Measurements from ENCODE around the gene PTPRN2. TPM values are rescaled to one million over a fixed set of nuclear protein-coding genes. Genes with fewer than 3 reads are reported as not detected.

Gene PTPRN2
- polyA plus RNA-seq, 1 of the 3 experiments (the other 2 are of a cell fraction): 4.0 TPM

DNA sequence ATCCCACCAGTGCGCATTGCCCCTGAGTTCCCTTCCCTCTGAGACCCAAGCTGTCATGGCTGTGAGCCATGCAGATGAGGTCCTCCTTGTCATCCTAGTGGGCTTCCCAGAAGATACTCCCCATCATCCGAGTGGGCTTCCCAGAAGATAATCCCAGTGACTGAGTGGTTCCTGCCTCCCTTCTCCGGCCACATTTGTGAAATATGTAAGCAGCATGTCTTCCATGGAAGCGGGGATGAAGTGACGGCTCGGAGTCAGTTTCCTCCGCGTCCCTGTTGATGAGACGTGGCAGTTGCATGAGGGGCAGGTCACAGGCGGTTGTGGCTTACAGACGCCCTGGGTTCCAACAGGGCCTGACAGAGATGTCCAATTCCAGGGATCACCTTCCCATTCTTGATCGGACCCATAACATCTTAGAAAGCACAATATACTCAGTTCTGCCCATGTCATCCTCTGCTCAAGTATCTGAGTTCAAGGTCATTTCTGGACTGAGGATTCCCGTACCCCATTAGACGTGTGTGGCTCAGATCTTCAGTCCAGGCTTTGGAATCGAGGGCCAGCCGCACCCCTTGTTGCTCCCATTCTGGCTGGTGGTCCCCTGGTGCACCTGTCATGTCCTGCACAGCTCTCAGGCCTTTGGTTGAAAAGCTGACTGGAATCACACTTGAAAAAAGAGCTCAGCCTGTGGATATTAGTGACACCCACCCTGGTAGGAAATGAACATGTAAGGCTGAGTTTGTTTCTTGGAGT is 166.9 kb downstream of the PTPRN2 start:
- 52% methylated on average over 16 of the region's 16 CpGs for WGBS (ENCODE audit: low lambda C conversion rate)
- Histone ChIP-seq H4K20me1 (ENCODE audit: insufficient read depth) (no peaks in the 10 kb centered on the region), H3K9ac (no peak overlapping the region), H3K79me2 (ENCODE audit: insufficient read depth) (no peaks in the 10 kb centered on the region), H3K9me2 (no peaks in the 10 kb centered on the region), H3K27ac (ENCODE audit: low read depth in 2 of 2, low read length in 1 of 2) (peak overlapping the region in 1 of 2 experiments; percentile 78; a peak in 1 of 4 replicates), H3F3A (replicated peaks; ENCODE audit: insufficient read depth) (no peaks in the 10 kb centered on the region), H3K9me3 (peaks cover 10% of the 10 kb centered on the region; the same call in 1 of the 2 replicates), H3K4me3 (ENCODE audit: low read depth in 2 of 2, low read length in 1 of 2) (no peak overlapping the region), H3K36me3 (replicated peaks in 1 of 2; ENCODE audit: control insufficient read depth in 1 of 2, insufficient read depth in 2 of 2, low read length in 1 of 2) (no peaks in the 10 kb centered on the region), H3K27me3 (ENCODE audit: insufficient read depth) (no peaks in the 10 kb centered on the region), H3K4me2 (no peak overlapping the region), H3K4me1 (ENCODE audit: control insufficient read depth in 1 of 2, insufficient read depth in 2 of 2, low read depth in 1 of 2, low read length in 1 of 2) (peaks cover 0 to 24% of the 10 kb centered on the region in 2 experiments; a peak in 2 of 4 replicates), H2AFZ (ENCODE audit: low read depth) (no peak overlapping the region)
- POLR2A ChIA-PET: no interaction called here
- CTCF ChIA-PET: interaction anchor here (1.1 to 6.2 kb wide), 2 partner anchors 8 to 11 kb away, joined by 3 to 42 read pairs; no protein-coding TSS in a partner anchor
- DNase-seq: no peak
- TF ChIP-seq JUND (IDR thresholded peaks at IDR 0.05): no peak
- TF ChIP-seq, protein P1, sequence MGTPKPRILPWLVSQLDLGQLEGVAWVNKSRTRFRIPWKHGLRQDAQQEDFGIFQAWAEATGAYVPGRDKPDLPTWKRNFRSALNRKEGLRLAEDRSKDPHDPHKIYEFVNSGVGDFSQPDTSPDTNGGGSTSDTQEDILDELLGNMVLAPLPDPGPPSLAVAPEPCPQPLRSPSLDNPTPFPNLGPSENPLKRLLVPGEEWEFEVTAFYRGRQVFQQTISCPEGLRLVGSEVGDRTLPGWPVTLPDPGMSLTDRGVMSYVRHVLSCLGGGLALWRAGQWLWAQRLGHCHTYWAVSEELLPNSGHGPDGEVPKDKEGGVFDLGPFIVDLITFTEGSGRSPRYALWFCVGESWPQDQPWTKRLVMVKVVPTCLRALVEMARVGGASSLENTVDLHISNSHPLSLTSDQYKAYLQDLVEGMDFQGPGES (IDR thresholded peaks at IDR 0.05; ENCODE audit: low read depth, low read length): no peak
- TF ChIP-seq EP300 (IDR thresholded peaks at IDR 0.05; ENCODE audit: borderline replicate concordance in 1 of 2, low read depth in 1 of 2, low read length in 1 of 2): no peak
- TF ChIP-seq CHD2 (IDR thresholded peaks at IDR 0.05; ENCODE audit: low read length, partially characterized antibody): no peak
- TF ChIP-seq FOSL2 (IDR thresholded peaks at IDR 0.05; ENCODE audit: borderline replicate concordance, low read depth): no peak
- TF ChIP-seq, protein P2, sequence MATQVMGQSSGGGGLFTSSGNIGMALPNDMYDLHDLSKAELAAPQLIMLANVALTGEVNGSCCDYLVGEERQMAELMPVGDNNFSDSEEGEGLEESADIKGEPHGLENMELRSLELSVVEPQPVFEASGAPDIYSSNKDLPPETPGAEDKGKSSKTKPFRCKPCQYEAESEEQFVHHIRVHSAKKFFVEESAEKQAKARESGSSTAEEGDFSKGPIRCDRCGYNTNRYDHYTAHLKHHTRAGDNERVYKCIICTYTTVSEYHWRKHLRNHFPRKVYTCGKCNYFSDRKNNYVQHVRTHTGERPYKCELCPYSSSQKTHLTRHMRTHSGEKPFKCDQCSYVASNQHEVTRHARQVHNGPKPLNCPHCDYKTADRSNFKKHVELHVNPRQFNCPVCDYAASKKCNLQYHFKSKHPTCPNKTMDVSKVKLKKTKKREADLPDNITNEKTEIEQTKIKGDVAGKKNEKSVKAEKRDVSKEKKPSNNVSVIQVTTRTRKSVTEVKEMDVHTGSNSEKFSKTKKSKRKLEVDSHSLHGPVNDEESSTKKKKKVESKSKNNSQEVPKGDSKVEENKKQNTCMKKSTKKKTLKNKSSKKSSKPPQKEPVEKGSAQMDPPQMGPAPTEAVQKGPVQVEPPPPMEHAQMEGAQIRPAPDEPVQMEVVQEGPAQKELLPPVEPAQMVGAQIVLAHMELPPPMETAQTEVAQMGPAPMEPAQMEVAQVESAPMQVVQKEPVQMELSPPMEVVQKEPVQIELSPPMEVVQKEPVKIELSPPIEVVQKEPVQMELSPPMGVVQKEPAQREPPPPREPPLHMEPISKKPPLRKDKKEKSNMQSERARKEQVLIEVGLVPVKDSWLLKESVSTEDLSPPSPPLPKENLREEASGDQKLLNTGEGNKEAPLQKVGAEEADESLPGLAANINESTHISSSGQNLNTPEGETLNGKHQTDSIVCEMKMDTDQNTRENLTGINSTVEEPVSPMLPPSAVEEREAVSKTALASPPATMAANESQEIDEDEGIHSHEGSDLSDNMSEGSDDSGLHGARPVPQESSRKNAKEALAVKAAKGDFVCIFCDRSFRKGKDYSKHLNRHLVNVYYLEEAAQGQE (IDR thresholded peaks at IDR 0.05; ENCODE audit: low read depth, low read length): no peak
- TF ChIP-seq RFX5 (IDR thresholded peaks at IDR 0.05; ENCODE audit: low read length): no peak
- TF ChIP-seq GABPA (IDR thresholded peaks at IDR 0.05; ENCODE audit: low read depth): no peak
- no peak for TF ChIP-seq TCF12 (IDR thresholded peaks at IDR 0.05)
- no peak for TF ChIP-seq YY1 (IDR thresholded peaks at IDR 0.05; ENCODE audit: low read depth)
- TF ChIP-seq ELF1 (IDR thresholded peaks at IDR 0.05): no peak
- no peak for TF ChIP-seq NFIC (IDR thresholded peaks at IDR 0.05; ENCODE audit: borderline replicate concordance)
- TF ChIP-seq SMC3 (IDR thresholded peaks at IDR 0.05; ENCODE audit: low read depth, low read length): no peak
- TF ChIP-seq FOXM1 (IDR thresholded peaks at IDR 0.05; ENCODE audit: low read depth): no peak
